Activated T-helper 1 cell treated with anti-CD3 and anti-CD28 coated beads, Interleukin-12 subunit alpha, Interleukin-12 subunit beta, Interleukin-2, Interleukin-4 antibody, amounts not matched to agents 30 ng/mL and 10 ng/mL and 1 ng/mL, durations not matched to agents 14 hours and 24 hours and 36 hours (primary cell): Measurements from ENCODE around the gene GSX2. TPM values are rescaled to one million over a fixed set of nuclear protein-coding genes. Genes with fewer than 3 reads are reported as not detected.
"Not testable (repeated sequence)": the region's sequence is repeated elsewhere in the genome, so short reads cannot be mapped to it uniquely, and the experiment has no call there.

Experiments
- DNase-seq: peaks from one replicate; pipeline ENCODE4 v3.0.0; 2021; ENCODE audit warnings: low spot score
- H3K27ac Mint-ChIP-seq: one replicate; pipeline ENCODE4 v1.8.0; 2021; ENCODE audit warnings: mild to moderate bottlenecking, mixed read lengths
- H3K27me3 Mint-ChIP-seq: one replicate; pipeline ENCODE4 v1.8.0; 2022; ENCODE audit warnings: mild to moderate bottlenecking, moderate library complexity, mixed read lengths; ENCODE audit not compliant: insufficient read depth
- H3K36me3 Mint-ChIP-seq: one replicate; pipeline ENCODE4 v1.8.0; 2021; ENCODE audit warnings: low read depth, mixed read lengths
- H3K4me1 Mint-ChIP-seq: one replicate; pipeline ENCODE4 v1.8.0; 2021; ENCODE audit warnings: low read depth, mixed read lengths
- H3K4me3 Mint-ChIP-seq: one replicate; pipeline ENCODE4 v1.8.0; 2021; ENCODE audit warnings: mild to moderate bottlenecking, moderate library complexity, mixed read lengths
- H3K9me3 Mint-ChIP-seq: one replicate; pipeline ENCODE4 v1.8.0; 2021; ENCODE audit warnings: mixed read lengths
- intact Hi-C: fragments of 100-400 bp; cut with micrococcal nuclease; formaldehyde crosslinking; loops from one replicate; pipeline ENCODE4 v1.15.1; 2024
- total RNA-seq: library from RNA; stranded (reverse); gene quantifications from 2 replicates; pipeline ENCODE4 v1.2.3, GENCODE V29; 2022

The GSX2 gene
- total RNA-seq: not detected in 2 replicates

GRCh38 chr4:54099748-54100574, at the start of gene GSX2:
TSS of gene GSX2 (plus strand) at chr4:54100163. CDS start at chr4:54100345, 182 bp downstream.
- no peak within 1 kb of the TSS for H3K27ac Mint-ChIP-seq
- no peaks in the 10 kb centered on the region for H3K9me3 Mint-ChIP-seq
- H3K36me3 Mint-ChIP-seq: no peaks in the 10 kb centered on the region
- peaks cover 88% of the 10 kb centered on the region for H3K27me3 Mint-ChIP-seq
- intact Hi-C loops: loop anchor here (10.0 kb wide), 3 partner anchors 555 to 1535 kb away; partner anchors contain the start of genes KIT and NMU
- DNase-seq: no peak
- peaks cover 34% of the 10 kb centered on the region for H3K4me1 Mint-ChIP-seq
- H3K4me3 Mint-ChIP-seq: peak within 1 kb of the TSS; percentile 62

DNA sequence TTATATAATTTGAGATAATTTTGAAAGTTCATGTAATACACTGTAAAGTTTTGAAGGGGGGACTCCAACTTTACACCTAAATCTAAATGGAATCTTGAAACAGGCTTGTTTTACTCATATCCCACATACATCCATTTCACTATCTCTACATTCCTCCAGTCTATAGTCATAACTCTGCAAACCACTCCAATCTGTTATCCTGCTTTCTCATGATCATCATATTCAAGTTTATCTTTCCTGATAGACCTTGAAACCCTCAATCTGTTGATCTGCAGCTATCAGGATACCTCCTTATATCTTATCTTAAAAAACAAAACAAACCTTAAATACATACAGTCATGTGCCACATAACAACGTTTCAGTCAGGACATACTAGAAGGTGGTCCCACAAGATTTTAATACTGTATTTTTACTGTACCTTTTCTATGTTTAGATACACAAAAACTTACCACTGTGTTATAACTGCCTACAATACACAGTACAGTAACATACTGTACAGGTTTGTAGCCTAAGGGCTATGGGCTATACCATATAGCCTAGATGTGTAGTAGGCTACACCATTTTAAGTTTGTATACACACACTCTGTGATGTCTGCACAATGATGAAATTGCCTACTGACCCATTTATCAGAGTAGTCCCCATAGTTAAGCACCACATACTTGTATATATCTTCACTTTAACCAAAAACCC, 49.6 kb upstream of the GSX2 start:
- H3K36me3 Mint-ChIP-seq: peaks cover 21% of the 10 kb centered on the region
- intact Hi-C loops: no loop called here
- H3K4me3 Mint-ChIP-seq: no peak overlapping the region

DNA sequence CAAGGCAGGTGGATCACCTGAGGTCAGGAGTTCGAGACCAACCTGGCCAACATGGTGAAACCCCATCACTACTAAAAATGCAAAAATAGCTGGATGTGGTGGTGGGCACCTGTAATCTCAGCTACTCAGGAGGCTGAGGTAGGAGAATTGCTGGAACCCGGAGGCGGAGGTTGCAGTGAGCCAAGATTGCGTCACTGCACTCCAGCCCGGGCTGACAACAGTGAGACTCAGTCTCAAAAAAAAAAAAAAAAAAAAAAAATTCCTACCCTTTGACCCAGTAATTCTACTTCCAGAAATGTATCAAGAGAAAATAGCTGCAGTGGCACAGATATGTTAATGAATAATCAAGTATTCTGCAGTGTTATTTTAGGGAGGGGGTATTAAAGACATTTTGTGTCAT, 46.6 kb upstream of the GSX2 start:
- peaks cover 22% of the 10 kb centered on the region for H3K4me1 Mint-ChIP-seq
- peaks cover 15% of the 10 kb centered on the region for H3K36me3 Mint-ChIP-seq
- H3K4me3 Mint-ChIP-seq, H3K9me3 Mint-ChIP-seq, DNase-seq, H3K27ac Mint-ChIP-seq, H3K27me3 Mint-ChIP-seq, intact Hi-C loops: not testable (repeated sequence)

More for the DNA sequence above, 49.6 kb upstream of the GSX2 start:
- Mint-ChIP-seq H3K9me3 (no peaks in the 10 kb centered on the region), H3K4me1 (no peaks in the 10 kb centered on the region), H3K27ac (no peak overlapping the region), H3K27me3 (no peaks in the 10 kb centered on the region)
- no peak for DNase-seq

GRCh38 chr4:54054501-54054900, 45.5 kb upstream of the GSX2 start:
- no peak for DNase-seq
- Mint-ChIP-seq H3K4me3 (no peak overlapping the region), H3K36me3 (peaks cover 15% of the 10 kb centered on the region), H3K9me3 (no peaks in the 10 kb centered on the region), H3K27ac (no peak overlapping the region), H3K4me1 (peaks cover 29% of the 10 kb centered on the region), H3K27me3 (no peaks in the 10 kb centered on the region)
- intact Hi-C loops: no loop called here

GRCh38 chr4:54055494-54055893, 44.5 kb upstream of the GSX2 start:
- no peak for DNase-seq
- Mint-ChIP-seq H3K36me3 (peaks cover 22% of the 10 kb centered on the region), H3K27ac (no peak overlapping the region), H3K4me1 (peaks cover 38% of the 10 kb centered on the region), H3K9me3 (no peaks in the 10 kb centered on the region), H3K27me3 (no peaks in the 10 kb centered on the region), H3K4me3 (no peak overlapping the region)
- intact Hi-C loops: no loop called here

DNA sequence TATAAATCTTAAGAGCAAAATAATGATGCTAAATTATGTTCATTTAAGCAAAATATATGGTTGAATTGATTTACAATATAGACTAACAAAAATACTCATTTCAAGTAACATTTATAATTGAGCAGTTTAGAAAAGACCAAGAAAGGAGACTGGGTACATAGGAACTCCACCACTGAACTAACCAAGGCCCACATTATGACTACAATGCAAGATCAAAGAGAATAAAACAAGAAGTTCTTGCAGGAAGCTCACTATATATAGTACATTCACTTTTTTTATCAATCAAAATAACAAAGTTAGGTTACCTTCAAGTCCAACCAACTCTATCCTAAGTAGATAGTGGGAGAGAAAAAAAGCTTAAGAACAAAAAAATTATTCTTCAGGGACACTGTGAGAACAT, 43.6 kb upstream of the GSX2 start:
- H3K4me3 Mint-ChIP-seq: no peak overlapping the region
- H3K27ac Mint-ChIP-seq: no peak overlapping the region
- DNase-seq: no peak
- intact Hi-C loops: loop anchor here (1.0 kb wide), 1 partner anchor 8 kb away; the partner anchor contains the start of gene CHIC2
- no peaks in the 10 kb centered on the region for H3K9me3 Mint-ChIP-seq
- peaks cover 22% of the 10 kb centered on the region for H3K36me3 Mint-ChIP-seq
- no peaks in the 10 kb centered on the region for H3K27me3 Mint-ChIP-seq
- H3K4me1 Mint-ChIP-seq: peaks cover 46% of the 10 kb centered on the region

DNA sequence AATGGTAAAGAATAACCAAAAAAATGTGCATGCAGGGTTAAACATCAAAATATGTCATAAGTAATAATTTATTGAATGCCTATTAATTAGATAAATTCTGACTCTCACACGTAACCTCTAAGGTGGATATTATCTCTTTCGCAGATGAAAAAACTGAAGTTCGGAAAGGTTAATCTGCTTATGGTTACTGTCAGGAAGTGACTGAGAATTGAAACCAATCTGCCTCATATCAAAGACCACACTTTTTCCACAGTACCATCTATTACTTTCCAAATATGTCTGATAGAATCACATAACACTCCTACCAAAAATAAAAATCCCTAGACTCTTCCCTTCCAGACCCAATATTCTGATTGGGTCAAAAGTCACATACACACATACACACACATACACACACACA, 41.8 kb upstream of the GSX2 start:
- Mint-ChIP-seq H3K9me3 (no peaks in the 10 kb centered on the region), H3K4me1 (peaks cover 63% of the 10 kb centered on the region), H3K36me3 (peaks cover 29% of the 10 kb centered on the region), H3K27ac (peak overlapping the region; percentile 53), H3K27me3 (no peaks in the 10 kb centered on the region), H3K4me3 (peak overlapping the region; percentile 49)
- intact Hi-C loops: no loop called here
- no peak for DNase-seq

DNA sequence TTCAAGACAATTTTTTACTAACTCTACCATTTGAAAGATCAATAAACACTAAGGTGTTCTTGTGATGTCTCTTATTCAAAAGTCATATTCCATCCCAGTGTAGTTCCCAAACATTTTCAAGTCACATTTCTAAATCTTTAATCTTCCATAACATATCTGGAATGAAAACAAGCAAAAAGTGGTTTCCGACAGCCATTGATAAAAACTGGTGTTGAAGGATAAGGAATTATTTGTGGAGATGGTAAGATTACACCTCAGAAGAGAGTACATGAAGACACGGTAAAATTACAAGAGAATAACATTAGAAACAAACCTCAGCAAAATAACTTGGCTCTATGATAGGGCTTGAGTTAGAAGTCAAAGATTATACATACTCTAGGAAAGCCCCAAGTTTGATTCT, 39.8 kb upstream of the GSX2 start:
- no peak overlapping the region for H3K27ac Mint-ChIP-seq
- H3K27me3 Mint-ChIP-seq: no peaks in the 10 kb centered on the region
- intact Hi-C loops: loop anchor here (5.0 to 10.0 kb wide), 6 partner anchors 53 to 1485 kb away; partner anchors contain the start of genes CLOCK and SRD5A3
- H3K4me1 Mint-ChIP-seq: peaks cover 70% of the 10 kb centered on the region
- peaks cover 24% of the 10 kb centered on the region for H3K36me3 Mint-ChIP-seq
- H3K9me3 Mint-ChIP-seq: no peaks in the 10 kb centered on the region
- DNase-seq: no peak
- no peak overlapping the region for H3K4me3 Mint-ChIP-seq

GRCh38 chr4:54061067-54061466, 38.9 kb upstream of the GSX2 start:
- Mint-ChIP-seq H3K9me3 (no peaks in the 10 kb centered on the region), H3K4me3 (no peak overlapping the region), H3K27me3 (no peaks in the 10 kb centered on the region), H3K27ac (no peak overlapping the region), H3K4me1 (peaks cover 76% of the 10 kb centered on the region), H3K36me3 (peaks cover 20% of the 10 kb centered on the region)
- intact Hi-C loops: loop anchor here (5.0 to 10.0 kb wide), 6 partner anchors 54 to 1484 kb away; partner anchors contain the start of genes CLOCK and SRD5A3
- no peak for DNase-seq

DNA sequence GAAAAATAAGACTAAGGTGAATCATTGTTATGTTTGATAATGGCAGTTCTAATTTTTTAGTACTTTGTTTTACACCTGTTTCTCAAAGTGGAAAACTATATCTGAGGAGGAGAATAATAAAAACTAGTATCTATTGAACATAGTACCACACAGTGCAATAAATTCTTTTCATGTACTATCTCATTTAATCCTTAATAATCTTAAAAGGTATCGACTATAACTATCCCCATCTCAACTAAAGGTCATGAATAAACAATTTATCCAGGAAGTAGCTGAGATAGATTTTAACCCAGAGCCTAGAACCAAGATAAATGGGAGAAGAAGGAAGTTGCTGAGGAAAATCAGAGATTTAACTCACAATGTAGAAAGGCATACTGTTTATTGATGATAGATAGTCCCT, 38.1 kb upstream of the GSX2 start:
- H3K4me1 Mint-ChIP-seq: peaks cover 68% of the 10 kb centered on the region
- intact Hi-C loops: loop anchor here (5.0 to 10.0 kb wide), 6 partner anchors 55 to 1483 kb away; partner anchors contain the start of genes CLOCK and SRD5A3
- no peak for DNase-seq
- no peaks in the 10 kb centered on the region for H3K27me3 Mint-ChIP-seq
- H3K4me3 Mint-ChIP-seq: peak overlapping the region; percentile 69
- H3K36me3 Mint-ChIP-seq: peaks cover 18% of the 10 kb centered on the region
- H3K9me3 Mint-ChIP-seq: no peaks in the 10 kb centered on the region
- H3K27ac Mint-ChIP-seq: no peak overlapping the region

DNA sequence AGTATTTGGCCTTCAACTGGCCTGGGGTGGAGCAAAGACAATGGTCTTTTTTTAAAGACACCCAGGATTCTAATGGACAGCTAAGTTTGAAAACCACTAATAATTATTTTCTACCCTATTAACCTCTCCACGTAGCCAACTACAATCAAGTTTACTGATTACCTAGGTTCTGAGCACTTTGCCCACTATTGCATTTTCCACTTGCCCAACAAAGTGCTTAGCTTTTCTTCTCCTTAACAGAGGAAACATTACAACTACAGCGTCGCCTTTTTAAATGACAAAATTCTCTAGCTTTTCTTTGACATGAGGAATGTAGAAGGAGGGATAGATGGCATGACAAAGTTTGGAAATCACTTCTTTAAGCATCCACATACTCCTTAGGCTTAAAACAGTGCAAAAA, 37.6 kb upstream of the GSX2 start:
- Mint-ChIP-seq H3K36me3 (peaks cover 18% of the 10 kb centered on the region), H3K9me3 (no peaks in the 10 kb centered on the region), H3K4me3 (peak overlapping the region; percentile 91), H3K27me3 (no peaks in the 10 kb centered on the region), H3K27ac (no peak overlapping the region), H3K4me1 (peaks cover 63% of the 10 kb centered on the region)
- intact Hi-C loops: loop anchor here (5.0 to 10.0 kb wide), 6 partner anchors 55 to 1482 kb away; partner anchors contain the start of genes CLOCK and SRD5A3
- no peak for DNase-seq

- Mint-ChIP-seq H3K4me3 (peak overlapping the region; percentile 91), H3K27me3 (no peaks in the 10 kb centered on the region), H3K36me3 (peaks cover 16% of the 10 kb centered on the region), H3K27ac (peak overlapping the region; percentile 94), H3K4me1 (peaks cover 54% of the 10 kb centered on the region), H3K9me3 (no peaks in the 10 kb centered on the region)
- intact Hi-C loops: loop anchor here (1.0 to 10.0 kb wide), 7 partner anchors 56 to 1482 kb away; partner anchors contain the start of genes CLOCK and SRD5A3
- DNase-seq: no peak
These were observed 36.7 kb upstream of the GSX2 start for GRCh38 chr4:54063229-54063628.
